ENCODE measurements around the gene REC8. TPM values are rescaled to one million over a fixed set of nuclear protein-coding genes. Genes with fewer than 3 reads are reported as not detected.

Gene REC8
- total RNA-seq, 3 donors from 2014 or later, result 14.9 to 17.0 (median 16.8) TPM

DNA sequence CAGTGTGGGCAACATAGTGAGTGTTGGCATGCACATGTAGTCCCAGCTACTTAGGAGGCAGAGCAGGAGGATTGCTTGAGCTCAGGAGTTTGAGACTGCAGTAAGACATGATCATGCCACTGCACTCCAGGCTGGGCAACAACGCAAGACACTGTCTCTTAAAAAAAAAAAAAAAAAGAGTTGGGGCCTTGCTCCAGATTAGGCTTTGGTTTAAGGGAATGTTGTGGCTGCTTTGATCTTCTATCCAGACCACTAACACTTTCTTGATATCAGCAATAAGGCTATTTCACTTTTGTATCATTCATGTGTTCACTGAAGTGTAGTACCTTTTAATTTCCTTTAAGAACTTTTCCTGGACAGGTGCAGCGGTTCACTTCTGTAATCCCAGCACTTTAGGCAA, 44.2 kb upstream of the REC8 start:
- ATAC-seq, result no peak
- no peak overlapping the region for H3K4me3 ChIP-seq
- H3K36me3 ChIP-seq (ENCODE audit: low read depth), result no peaks in the 10 kb centered on the region
- intact Hi-C loops (cut with DNase I, micrococcal nuclease), result no loop called here
- no peak for DNase-seq
- no peak for TF ChIP-seq CTCF (IDR thresholded peaks at IDR 0.05)
- no peaks in the 10 kb centered on the region for H3K9me3 ChIP-seq
- no peaks in the 10 kb centered on the region for H3K4me1 ChIP-seq (ENCODE audit: low read depth)

DNA sequence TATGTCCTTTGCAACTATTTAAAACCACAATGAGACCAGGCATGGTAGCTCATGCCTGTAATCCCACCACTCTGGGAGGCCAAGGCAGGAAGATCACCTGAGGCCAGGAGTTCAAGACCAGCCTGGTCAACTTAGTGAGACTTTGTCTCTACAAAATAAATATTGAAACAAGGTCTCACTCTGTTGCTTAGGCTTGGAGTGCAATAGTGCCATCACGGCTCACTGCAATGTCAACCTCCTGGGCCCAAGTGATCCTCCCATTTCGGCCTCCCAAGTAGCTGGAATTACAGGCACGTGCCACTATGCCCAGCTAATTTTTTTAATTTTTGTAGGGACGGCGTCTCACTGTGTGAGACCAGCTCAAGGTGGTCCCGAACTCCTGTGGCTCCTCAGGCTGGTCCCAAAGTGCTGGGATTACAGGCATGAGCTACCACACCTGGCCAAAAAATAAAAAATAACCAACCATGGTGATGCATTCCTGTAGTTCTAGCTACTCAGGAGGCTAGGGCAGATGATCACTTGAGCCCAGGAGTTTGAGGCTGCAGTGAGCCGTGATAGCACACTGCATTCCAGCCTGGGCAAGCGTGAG, 42.4 kb upstream of the REC8 start:
- Histone ChIP-seq H3K36me3 (ENCODE audit: low read depth) (no peaks in the 10 kb centered on the region), H3K4me1 (ENCODE audit: low read depth) (no peaks in the 10 kb centered on the region), H3K4me3 (no peak overlapping the region), H3K9me3 (no peaks in the 10 kb centered on the region)
- DNase-seq (no peak), ATAC-seq (no peak)
- intact Hi-C loops (cut with DNase I, micrococcal nuclease), result no loop called here
- TF ChIP-seq CTCF (IDR thresholded peaks at IDR 0.05), result no peak

GRCh38 chr14:24130380-24130716, 41.5 kb upstream of the REC8 start, which contains the start of gene FITM1:
Gene FITM1, plus strand, starts transcription at chr14:24130659. Its CDS starts 905 bp downstream, at chr14:24131564.
- intact Hi-C loops (cut with DNase I, micrococcal nuclease), result no loop called here
- ATAC-seq, result no peak

DNA sequence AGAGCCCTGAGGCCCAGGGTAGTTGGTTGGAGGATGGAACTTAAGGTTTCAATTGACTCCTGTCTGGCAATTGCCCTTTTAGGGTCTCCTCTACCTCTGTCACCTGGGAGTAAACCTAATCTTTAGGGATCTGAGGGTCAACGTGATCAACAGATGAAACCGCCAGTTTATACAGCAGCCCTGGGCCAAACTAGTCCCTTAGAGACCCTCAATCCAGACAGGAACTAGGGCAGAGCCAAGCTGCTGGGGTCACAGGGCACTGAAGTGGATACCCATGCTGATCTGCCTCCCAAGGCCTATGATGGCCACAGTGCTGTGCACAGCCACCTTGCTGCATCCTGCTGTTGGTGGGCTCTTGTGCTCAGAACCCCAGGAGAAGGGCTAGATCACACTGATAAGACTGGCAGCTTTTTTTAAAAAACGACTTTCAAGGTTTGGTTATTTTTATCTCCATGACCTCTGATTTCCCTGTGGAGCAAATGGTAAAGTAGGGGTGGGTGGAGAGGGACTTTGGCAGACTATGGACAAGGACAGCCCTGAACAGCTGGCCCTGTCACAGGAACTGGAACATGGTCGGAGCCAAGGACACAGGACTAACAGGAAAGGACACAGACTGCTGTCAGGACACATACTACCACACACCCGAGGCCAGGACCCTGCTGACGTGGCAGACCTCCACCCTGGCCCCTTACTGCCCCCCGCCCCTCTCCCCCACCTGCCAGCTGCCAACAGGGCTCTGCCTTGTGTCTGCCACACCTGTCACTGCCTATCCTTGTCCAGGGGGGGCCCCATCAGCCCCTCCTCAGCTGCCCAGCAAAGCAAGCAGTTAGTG, 40.9 kb upstream of the REC8 start:
- no peak overlapping the region for H3K4me3 ChIP-seq
- no peaks in the 10 kb centered on the region for H3K36me3 ChIP-seq (ENCODE audit: low read depth)
- ATAC-seq (no peak), DNase-seq (no peak)
- no peaks in the 10 kb centered on the region for H3K4me1 ChIP-seq (ENCODE audit: low read depth)
- TF ChIP-seq CTCF (IDR thresholded peaks at IDR 0.05), result no peak
- intact Hi-C loops (cut with DNase I, micrococcal nuclease), result no loop called here
- H3K9me3 ChIP-seq, result no peaks in the 10 kb centered on the region

More at GRCh38 chr14:24130380-24130716, 41.5 kb upstream of the REC8 start, which contains the start of gene FITM1:
- H3K4me1 ChIP-seq (ENCODE audit: low read depth), result no peaks in the 10 kb centered on the region
- no peaks in the 10 kb centered on the region for H3K9me3 ChIP-seq
- no peak within 1 kb of the TSS for H3K4me3 ChIP-seq
- H3K36me3 ChIP-seq (ENCODE audit: low read depth), result no peaks in the 10 kb centered on the region
- TF ChIP-seq CTCF (IDR thresholded peaks at IDR 0.05), result no peak
- no peak for DNase-seq

DNA sequence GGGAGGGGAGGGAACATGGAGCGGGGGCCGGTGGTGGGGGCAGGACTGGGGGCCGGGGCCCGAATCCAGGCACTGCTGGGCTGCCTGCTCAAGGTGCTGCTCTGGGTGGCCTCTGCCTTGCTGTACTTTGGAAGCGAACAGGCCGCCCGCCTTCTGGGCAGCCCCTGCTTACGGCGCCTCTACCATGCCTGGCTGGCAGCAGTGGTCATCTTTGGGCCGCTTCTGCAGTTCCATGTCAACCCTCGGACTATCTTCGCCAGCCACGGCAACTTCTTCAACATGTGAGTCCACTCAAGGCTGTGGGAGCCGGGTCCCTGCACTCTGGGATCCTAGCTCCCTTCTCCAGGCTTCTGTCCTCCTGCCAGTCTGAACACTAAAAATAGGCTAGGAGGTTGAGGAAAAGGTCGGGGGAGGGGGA, 40.3 kb upstream of the REC8 start:
- ATAC-seq, result no peak

More for the DNA sequence above, 40.3 kb upstream of the REC8 start:
- Histone ChIP-seq H3K36me3 (ENCODE audit: low read depth) (no peaks in the 10 kb centered on the region), H3K4me1 (ENCODE audit: low read depth) (peaks cover under 1% of the 10 kb centered on the region), H3K9me3 (no peaks in the 10 kb centered on the region), H3K4me3 (no peak overlapping the region)
- intact Hi-C loops (cut with DNase I, micrococcal nuclease), result no loop called here
- no peak for TF ChIP-seq CTCF (IDR thresholded peaks at IDR 0.05)
- no peak for DNase-seq
